NCI-H2227 (cell line): ENCODE results near the gene HERC2.
"Not testable (repeated sequence)": the region's sequence is repeated elsewhere in the genome, so short reads cannot be mapped to it uniquely, and the experiment has no call there.

ENCODE experiments used
- DNase-seq: peaks from one replicate; lab custom pipeline; 2025; ENCODE audit not compliant: unreplicated experiment; lab: John Stamatoyannopoulos, UW

The HERC2 gene

GRCh38 chr15:28136236-28136904 lies 185.6 kb downstream of the HERC2 start:
- not testable (repeated sequence) for DNase-seq

GRCh38 chr15:28133281-28133680 lies 188.7 kb downstream of the HERC2 start:
- no peak for DNase-seq

DNA sequence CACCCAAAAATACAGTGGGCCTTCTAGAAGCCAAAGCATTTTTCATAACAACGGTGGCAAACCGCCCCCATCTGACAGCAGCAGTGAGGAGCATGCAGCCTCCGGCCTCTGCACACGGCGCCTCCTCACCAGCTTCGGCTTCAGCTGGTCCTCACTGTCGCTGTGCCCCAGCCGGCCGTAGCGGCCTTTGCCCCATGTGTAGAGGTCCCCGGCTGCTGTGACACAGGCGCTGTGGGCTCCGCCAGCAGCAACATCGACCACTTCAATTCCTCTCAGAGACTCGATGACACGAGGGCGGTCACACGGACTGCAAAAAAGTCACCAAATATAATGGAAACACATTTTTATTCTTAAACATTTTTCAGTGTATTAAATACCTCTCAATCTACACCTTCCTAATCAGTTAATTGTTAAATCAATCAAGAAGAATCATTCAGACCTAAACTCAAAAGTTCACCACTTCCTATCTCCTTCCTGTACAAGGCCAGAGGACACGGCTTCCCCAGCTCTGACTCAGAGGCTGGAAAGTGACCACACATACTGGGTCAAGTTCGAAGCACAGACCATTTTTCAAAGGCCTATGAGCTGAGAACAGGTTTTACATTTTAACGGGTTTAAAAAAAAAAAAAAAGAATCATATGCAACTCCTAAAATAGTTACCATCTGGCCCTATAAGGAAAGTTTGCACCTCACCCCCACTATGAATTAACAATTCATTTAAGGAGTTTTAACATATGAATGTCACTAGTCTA lies 189.3 kb downstream of the HERC2 start:
- no peak for DNase-seq

DNA sequence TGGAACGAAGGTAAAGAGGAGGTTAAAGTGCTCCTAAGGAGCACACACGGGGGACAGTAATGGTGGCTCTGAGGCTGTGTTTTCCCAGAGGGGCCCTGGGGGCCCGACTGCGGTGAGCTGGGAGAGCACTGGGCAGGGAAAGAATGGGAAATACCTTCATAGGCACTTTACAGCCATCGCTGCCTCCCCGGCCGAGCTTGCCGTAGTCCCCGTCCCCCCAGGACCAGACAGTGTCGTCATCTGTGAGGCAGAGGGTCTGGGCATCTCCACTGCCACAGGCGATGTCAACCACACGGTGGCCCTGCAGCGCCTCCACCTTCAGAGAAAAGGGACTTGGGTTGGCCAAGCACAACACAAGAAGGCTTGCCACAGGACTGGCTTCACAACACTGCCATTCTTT lies 190.0 kb downstream of the HERC2 start:
- no peak for DNase-seq

GRCh38 chr15:28131400-28131799 lies 190.6 kb downstream of the HERC2 start:
- no peak for DNase-seq

DNA sequence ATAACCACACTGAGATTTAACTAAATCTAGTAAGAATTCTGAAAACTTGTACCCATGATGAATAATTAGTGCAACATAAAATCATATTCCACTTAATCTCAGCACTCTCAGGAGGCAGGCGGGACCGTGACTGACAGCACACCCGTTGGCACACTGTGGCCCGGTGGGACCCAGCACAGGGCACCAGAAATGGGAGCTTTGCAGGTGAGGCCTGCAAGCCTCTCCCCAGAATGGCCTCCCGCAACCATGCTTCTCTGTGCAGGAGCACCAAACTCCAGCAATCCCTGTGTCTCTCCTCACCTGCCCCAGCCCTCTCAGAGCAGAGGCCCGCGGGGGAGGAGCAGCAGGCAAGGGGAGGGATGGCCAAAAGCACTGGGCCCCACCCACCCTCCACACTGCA lies 191.3 kb downstream of the HERC2 start:
- no peak for DNase-seq

DNA sequence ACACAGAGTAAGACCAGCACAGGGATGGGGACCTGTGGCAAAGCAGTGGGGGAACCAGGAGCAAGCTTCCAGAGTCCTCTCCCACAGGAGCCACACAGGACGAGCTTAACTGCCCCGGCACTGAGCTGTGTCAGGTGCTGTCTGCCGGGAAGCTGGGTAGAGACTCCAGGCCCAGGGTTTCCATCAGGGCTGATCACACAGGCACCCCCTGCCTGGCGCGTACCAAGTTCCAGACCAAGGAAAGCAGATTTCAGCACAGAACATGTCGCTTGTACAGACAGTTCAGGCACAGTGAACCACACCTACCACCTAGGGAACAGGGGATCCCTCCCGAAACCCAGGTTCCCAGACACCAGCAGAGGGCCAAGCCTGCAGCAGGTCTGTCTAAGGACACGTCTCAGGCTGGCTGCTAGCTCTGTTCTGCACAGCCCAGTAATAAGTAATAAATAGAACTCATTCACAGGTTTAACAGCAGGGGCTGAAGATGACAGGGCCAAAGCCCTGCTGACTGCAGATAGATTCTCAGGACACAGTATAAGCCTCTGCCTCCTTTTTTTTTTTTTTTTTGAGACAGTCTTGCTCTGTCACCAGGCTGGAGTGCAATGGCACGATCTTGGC lies 192.6 kb downstream of the HERC2 start:
- DNase-seq: no peak

- DNase-seq: no peak
Measured at GRCh38 chr15:28128031-28128430, 193.9 kb downstream of the HERC2 start.

DNA sequence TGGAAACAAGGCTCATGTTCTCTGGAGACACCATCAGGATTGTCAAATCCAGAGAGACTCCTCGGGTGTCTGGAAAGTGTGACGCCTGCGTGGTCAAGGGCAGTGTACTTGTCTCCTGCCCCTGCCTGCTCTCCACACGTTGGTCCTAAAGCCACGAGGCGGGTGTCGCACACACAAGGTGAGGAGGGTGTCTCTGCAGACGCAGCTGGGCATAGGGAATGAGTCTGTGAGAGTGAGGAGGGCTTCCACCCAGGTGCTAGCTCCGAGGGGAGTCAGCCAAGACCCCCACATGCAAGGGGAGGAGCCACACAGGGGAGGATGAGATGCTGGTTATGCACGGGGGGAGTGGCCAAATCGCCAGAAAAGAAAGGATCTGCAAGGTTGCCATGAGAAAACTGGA lies 194.9 kb downstream of the HERC2 start:
- DNase-seq: no peak

DNA sequence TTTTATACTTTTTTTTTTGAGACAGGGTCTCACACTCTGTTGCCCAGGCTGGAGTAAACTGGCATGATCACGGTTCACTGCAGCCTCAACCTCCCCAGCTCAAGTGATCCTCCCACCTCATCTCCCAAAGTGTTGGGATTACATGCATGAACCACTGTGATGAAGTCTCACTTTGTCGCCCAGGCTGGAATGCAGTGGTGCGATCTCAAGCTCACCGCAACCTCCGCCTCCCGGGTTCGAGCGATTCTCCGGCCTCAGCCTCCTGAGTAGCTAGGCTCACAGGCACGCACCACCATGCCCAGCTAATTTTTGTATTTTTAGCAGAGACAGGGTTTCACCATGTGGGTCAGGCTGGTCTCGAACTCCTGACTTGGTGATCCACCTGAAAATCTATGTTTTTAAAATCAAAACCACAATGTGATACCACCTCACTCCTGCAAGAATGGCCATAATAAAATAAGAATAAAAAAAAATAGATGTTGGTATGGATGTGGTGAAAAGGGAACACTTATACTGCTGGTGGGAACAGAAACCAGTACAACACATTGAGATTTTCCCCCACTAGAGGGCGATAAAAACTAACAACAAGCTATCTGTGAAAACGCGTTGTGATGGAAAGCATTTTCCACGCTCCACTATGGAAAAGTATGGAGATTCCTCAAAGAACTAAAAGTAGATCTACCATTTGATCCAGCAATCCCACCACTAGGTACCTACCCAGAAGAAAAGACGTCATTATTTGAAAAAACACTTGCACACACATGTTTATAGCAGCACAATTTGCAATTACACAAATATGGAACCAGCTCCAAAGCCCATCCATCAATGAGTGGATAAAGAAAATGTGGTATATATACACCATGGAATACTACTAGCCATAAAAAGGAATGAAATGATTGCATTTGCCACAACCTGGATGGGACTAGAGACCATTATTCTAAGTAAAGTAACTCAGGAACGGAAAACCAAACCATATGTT lies 196.0 kb downstream of the HERC2 start:
- peak; percentile 59 for DNase-seq

DNA sequence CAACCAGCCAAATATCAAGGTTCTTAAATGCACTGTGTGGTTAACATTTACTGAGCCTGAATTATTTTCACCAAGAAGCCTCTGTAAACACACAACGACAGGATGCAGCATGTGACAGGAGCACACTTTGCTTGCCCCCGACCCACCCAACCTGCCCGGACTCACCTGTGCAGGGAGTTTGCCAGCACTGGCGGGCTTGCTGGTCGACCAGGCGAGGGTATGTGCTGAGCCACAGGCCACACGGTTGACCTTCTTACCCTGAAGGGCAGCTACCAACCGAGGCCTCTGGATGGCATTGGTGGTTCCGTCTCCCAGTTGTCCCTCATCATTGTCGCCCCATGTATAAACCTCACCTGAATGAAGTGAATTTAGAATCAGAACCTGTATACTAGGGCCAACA lies 197.1 kb downstream of the HERC2 start:
- DNase-seq: no peak

DNA sequence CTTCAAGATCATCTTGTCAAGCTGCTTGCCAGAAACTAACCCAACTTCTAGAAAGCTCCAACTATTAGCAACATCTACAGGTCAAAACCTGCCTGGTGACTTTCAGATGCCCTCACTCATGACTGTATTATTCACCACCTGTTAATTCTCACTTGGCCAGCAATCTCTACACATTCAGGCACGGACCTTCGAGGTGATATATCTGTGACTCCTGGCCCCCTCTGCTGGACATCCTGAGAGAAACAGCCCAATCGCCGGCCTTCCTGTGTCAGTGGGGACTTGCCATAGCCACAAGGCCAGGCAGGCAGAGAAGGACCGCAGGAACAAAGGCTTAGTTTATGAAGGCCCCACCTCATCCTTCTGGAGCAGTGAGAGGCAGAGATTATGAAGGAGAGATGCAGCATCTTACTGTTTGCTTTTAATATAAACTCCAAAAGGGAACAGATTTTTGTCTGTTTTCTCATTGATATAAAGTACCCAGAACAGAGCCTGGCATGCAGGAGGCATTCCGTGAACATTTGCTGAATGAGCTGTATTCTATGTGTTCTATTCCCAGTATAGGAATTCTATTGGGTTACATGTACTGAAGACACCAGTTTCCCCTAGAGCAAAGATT lies 198.5 kb downstream of the HERC2 start:
- DNase-seq: peak; percentile 67

GRCh38 chr15:28122038-28122949 lies 199.7 kb downstream of the HERC2 start:
- DNase-seq: no peak

GRCh38 chr15:28121577-28121976 lies 200.4 kb downstream of the HERC2 start:
- not testable (repeated sequence) for DNase-seq

DNA sequence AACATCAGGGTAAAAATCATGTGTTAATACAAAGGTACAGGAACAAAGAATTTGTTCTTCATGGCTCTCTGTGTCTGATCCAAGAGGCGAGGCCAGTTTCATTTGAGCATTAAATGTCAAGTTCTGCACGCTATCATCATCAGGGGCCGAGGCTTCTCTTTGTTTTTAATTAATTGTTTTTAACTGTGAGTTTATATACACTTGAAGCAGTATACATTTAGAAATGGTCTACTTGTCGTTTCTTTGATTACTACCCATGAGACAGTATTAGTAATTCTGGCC lies 201.7 kb downstream of the HERC2 start:
- no peak for DNase-seq

GRCh38 chr15:28118531-28118930 lies 203.4 kb downstream of the HERC2 start:
- no peak for DNase-seq

- no peak for DNase-seq
Measured at GRCh38 chr15:28118083-28118482, 203.9 kb downstream of the HERC2 start.

DNA sequence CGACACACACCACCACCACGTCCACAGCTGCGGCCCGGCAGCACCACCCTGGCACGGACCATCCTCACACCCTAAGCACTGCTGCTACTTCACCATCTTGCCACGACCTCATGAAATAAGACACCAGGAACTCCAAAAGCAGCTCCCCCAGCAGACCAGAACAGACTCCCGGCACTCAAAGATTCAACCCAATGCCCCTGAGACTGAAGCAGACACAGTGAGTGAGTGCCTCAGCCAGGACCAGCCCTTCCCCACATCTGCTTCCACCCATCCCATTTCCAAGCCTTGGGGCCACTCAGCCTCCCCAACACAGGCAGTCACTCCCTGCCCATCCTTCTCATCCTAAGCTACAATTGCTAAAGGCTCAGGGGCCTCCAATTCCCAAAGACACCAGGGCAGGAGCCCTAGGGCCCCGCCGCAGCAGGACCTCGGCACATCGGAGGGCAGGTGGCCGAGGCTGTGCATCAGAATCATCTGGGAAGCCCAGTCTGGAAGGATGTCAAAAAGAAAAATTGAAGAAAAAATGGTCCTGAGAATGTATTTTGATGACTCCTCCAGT lies 204.5 kb downstream of the HERC2 start:
- DNase-seq: no peak
